Psoas muscle (tissue), 8 donors: ENCODE data around the gene GATA5. TPM values are rescaled to one million over a fixed set of nuclear protein-coding genes. Genes with fewer than 3 reads are reported as not detected.

ENCODE experiments used
- ATAC-seq, 4 donors: fragments of 200-7000 bp; cut with Tn5 transposase; one replicate each; pipeline ENCODE4 v1.9.1; 2020; ENCODE audit warnings: moderate library complexity in 3 of 4, mild to moderate bottlenecking in 2 of 4
- DNase-seq, 2 donors: peaks; one replicate each; pipeline ENCODE4 v3.0.0-alpha.2; 2020
- H3K27ac ChIP-seq: fragments of 200-600 bp; one replicate; pipeline ENCODE4 v1.8.0; 2022
- H3K27me3 ChIP-seq, 3 donors: fragments of 200-600 bp in 1 of 3; one replicate each; pipeline versions ENCODE4 v1.6.1 to v1.8.0; 2013 to 2022; ENCODE audit warnings: low read length in 2 of 3, mild to moderate bottlenecking in 2 of 3, moderate library complexity in 1 of 3; ENCODE audit not compliant: insufficient read depth in 3 of 3
- H3K36me3 ChIP-seq, 2 donors: fragments of 200-600 bp in 1 of 2; one replicate each; pipeline versions ENCODE4 v1.6.1 to v1.8.0; 2013 to 2022; ENCODE audit warnings: low read depth in 1 of 2, mild to moderate bottlenecking in 1 of 2, moderate library complexity in 1 of 2; ENCODE audit not compliant: insufficient read depth in 1 of 2
- H3K4me1 ChIP-seq: fragments of 200-600 bp; one replicate; pipeline ENCODE4 v1.8.0; 2022
- H3K4me3 ChIP-seq: fragments of 200-600 bp; one replicate; pipeline ENCODE4 v1.8.0; 2022; ENCODE audit warnings: mild to moderate bottlenecking
- H3K9me3 ChIP-seq: fragments of 200-600 bp; one replicate; pipeline ENCODE4 v1.8.0; 2022
- WGBS, 3 donors: extraction: QIAGEN DNeasy Blood & Tissue Kit; methylation state at CpG; one replicate each; pipeline versions ENCODE4 v1.1.6 to v1.1.7; 2013; 5-methylcytosine and 5-hydroxymethylcytosine counted together
- intact Hi-C, 2 donors: fragments of 100-400 bp; cut with DNase I; formaldehyde crosslinking; loops; one replicate each; pipeline versions ENCODE4 v1.11.0 to v1.14.2; 2022
- polyA plus RNA-seq, 3 donors: library from polyadenylated mRNA; stranded (reverse); fragments of 200-250 nt; gene quantifications; one replicate each; pipeline ENCODE4 v1.2.3, GENCODE V29; 2013
- total RNA-seq, 4 donors: library from RNA; stranded (reverse); fragmentation: NEBNext Ultra II Directional in 2 of 4; extraction: Animal tissue kit (Norgen Biotek cat#: 25700) in 2 of 4; gene quantifications; one replicate each; pipeline versions ENCODE4 v1.2.1 to v1.2.4, GENCODE V29; 2021 to 2023
- TF ChIP-seq, protein P1 (sequence below): fragments of 200-600 bp; IDR thresholded peaks from one replicate; pipeline ENCODE4 v1.8.0; 2022; ENCODE audit warnings: antibody characterized with exemption
- donor health status: healthy with polysubstance abuse.
- donor health status: DM: no; HTN: no; CAD: no; lungs with moderate emphysema.
- donor health status: Bipolar disorder and iron deficiency.
- donor health status: healthy.
- donor health status: DM: yes; HTN: yes; CAD: no.
- donor health status: DM: no; HTN: no; CAD: no.
- donor health status: DM: no; HTN: no; CAD: no.
- donor health status: DM: yes; HTN: yes; CAD: no.

Gene GATA5
- total and polyA plus RNA-seq, 7 donors = 0.01 to 0.14 (median 0.08) TPM; not detected in 3

DNA sequence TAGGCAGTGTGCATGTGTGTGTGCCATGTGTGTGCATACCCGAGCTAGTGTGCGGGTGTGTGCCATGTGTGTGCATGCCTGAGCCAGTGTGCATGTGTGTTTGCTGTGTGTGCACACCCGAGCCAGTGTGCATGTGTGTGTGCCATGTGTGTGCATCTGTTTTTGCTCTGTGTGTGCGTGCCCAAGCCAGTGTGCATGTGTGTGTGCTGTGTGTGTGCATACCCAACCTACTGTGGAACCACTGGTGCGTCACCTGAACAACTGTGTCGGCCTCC, 54.1 kb downstream of the GATA5 start:
- ATAC-seq (no peak), DNase-seq (no peak)
- H3K27me3 ChIP-seq = peaks cover 0 to 26% (median 11%) of the 10 kb centered on the region in 3 donors
- intact Hi-C loops = no loop called here
- H3K36me3 ChIP-seq = no peaks in the 10 kb centered on the region
- no peaks in the 10 kb centered on the region for H3K4me1 ChIP-seq
- H3K4me3 ChIP-seq = no peak overlapping the region
- TF ChIP-seq, protein P1, sequence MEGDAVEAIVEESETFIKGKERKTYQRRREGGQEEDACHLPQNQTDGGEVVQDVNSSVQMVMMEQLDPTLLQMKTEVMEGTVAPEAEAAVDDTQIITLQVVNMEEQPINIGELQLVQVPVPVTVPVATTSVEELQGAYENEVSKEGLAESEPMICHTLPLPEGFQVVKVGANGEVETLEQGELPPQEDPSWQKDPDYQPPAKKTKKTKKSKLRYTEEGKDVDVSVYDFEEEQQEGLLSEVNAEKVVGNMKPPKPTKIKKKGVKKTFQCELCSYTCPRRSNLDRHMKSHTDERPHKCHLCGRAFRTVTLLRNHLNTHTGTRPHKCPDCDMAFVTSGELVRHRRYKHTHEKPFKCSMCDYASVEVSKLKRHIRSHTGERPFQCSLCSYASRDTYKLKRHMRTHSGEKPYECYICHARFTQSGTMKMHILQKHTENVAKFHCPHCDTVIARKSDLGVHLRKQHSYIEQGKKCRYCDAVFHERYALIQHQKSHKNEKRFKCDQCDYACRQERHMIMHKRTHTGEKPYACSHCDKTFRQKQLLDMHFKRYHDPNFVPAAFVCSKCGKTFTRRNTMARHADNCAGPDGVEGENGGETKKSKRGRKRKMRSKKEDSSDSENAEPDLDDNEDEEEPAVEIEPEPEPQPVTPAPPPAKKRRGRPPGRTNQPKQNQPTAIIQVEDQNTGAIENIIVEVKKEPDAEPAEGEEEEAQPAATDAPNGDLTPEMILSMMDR = no peak
- H3K9me3 ChIP-seq = no peaks in the 10 kb centered on the region
- H3K27ac ChIP-seq = no peak overlapping the region
- 87 to 91% (median 91%) methylated on average over 6 of the region's 6 CpGs for WGBS, 3 donors

DNA sequence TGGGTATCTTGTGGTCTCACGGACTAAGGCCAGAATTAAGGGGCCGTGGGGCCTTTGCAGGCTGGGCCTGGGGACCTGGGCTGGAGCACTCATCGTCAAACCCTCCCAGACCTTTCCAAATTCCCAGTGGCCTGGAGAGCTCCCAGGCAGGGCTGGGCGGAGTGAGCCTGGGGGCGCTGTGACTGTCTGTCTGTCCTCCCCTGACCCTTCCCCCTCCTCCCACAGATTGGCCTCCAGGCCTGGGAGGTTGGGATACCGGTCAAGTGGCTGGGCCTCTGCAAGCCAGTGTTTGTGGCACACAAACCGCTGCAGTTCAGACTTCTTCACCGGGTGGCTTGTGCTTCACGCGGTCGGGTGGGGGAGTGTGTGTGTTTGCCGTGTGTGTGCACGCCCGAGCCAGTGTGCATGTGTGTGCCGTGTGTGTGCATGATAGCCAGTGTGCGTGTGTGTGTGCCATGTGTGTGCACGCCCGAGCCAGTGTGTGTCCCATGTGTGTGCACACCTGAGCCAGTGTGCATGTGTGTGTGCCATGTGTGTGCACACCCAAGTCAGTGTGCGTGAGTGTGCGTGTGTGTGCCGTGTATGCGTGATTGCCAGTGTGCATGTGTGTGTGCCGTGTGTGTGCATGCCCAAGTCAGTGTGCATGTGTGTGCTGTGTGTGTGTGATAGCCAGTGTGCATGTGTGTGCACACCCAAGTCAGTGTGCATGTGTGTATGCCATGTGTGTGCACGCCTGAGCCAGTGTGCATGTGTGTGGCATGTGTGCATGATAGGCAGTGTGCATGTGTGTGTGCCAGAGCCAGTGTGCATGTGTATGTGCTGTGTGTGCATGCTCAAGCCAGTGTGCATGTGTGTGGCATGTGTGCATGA, 54.7 kb downstream of the GATA5 start:
- ATAC-seq = no peak
- DNase-seq = no peak
- Histone ChIP-seq H3K9me3 (no peaks in the 10 kb centered on the region), H3K4me3 (no peak overlapping the region), H3K36me3 (no peaks in the 10 kb centered on the region), H3K4me1 (no peaks in the 10 kb centered on the region), H3K27ac (no peak overlapping the region), H3K27me3 (peaks cover 0 to 26% (median 11%) of the 10 kb centered on the region in 3 donors)
- TF ChIP-seq, protein P1 = no peak
- intact Hi-C loops = no loop called here
- WGBS, 3 donors = 83 to 88% (median 83%) methylated on average over 24 of the region's 24 CpGs

DNA sequence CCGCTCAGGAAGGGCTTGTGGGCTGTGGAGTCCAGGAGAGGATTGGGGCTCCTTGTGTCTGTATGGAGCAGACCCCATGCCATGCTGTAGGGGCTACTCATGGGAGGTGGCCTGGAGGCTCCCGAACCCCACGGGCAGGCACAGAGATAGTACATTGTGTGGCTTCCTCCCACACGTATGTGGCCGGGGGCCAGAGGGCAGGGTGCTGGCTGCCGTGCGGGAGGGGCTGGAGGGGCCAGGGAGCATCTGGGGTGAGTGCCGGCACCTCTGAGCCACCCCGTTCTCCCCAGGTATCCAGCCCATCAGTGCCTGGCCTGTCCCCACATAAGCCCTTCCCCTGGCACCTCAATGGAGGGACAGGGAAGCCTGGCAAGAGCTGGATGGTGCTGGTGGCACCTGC, 56.0 kb downstream of the GATA5 start:
- H3K36me3 ChIP-seq = no peaks in the 10 kb centered on the region
- DNase-seq = no peak
- H3K4me3 ChIP-seq = no peak overlapping the region
- 75 to 83% (median 83%) methylated on average over 8 to 9 of the region's 9 CpGs for WGBS, 3 donors
- no peaks in the 10 kb centered on the region for H3K9me3 ChIP-seq
- no peak overlapping the region for H3K27ac ChIP-seq
- TF ChIP-seq, protein P1 = no peak
- no peaks in the 10 kb centered on the region for H3K4me1 ChIP-seq
- intact Hi-C loops = loop anchor here in 1 of 2 donors (10.0 kb wide), 1 partner anchor 195 kb away; no protein-coding TSS in a partner anchor
- peaks cover 0 to 26% (median 10%) of the 10 kb centered on the region in 3 donors for H3K27me3 ChIP-seq
- ATAC-seq = no peak

DNA sequence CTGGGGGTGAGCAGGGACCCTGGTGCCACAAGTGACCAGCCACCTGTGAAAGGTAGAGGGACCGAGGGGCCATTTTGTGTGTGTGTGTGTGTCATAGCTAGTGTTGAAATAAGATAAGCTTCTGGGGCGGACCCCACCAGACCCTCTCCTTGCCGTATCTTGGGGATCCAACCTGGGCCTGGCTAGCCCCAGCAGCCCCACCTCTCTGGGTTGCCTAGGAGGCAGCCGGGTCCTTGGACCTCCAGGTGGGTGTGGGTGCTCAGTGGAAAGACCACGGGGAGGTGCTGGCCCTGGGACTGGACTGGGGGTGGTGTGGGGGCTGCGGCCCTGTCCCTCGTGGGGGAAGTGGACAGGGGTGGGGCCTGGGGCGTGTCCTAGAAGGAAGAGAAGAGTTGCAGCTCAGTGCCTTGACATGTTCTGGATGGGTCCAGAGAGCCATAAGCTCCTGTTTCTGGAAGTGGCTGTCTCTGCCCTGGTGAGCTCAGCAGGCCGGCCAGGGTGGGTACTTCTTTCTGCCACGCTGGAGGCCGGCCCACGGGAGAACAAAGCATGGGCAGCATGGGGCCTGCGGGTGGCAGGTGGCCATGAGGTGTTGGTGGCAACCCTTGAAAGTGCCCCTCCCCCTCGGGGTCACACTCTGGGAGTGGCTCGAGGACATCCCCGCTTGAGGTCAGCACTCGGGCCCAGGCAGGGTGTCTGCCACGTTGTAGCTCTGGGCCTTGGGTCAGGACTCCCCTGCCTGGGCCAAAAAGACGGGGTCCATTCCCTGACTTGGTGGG, 56.9 kb downstream of the GATA5 start:
- no peak overlapping the region for H3K27ac ChIP-seq
- H3K4me1 ChIP-seq = no peaks in the 10 kb centered on the region
- no peak for ATAC-seq
- WGBS, 3 donors = 75 to 82% (median 81%) methylated on average over 19 of the region's 19 CpGs
- intact Hi-C loops = loop anchor here in 1 of 2 donors (10.0 kb wide), 1 partner anchor 196 kb away; no protein-coding TSS in a partner anchor
- TF ChIP-seq, protein P1 = no peak
- no peak overlapping the region for H3K4me3 ChIP-seq
- H3K27me3 ChIP-seq = peaks cover 0 to 17% (median 7%) of the 10 kb centered on the region in 3 donors
- no peaks in the 10 kb centered on the region for H3K36me3 ChIP-seq
- H3K9me3 ChIP-seq = no peaks in the 10 kb centered on the region
- DNase-seq = no peak
